Stimulated activated CD8-positive, alpha-beta memory T cell treated with anti-CD3 and anti-CD28 coated beads, Interleukin-12 subunit alpha, Interleukin-12 subunit beta, amount 100 ng/mL, for 1 hour (primary cell): ENCODE results near the gene MYL1.

Experiments
- DNase-seq: peaks from one replicate; pipeline ENCODE4 v3.0.0-alpha.2; 2020; ENCODE audit warnings: low read depth

MYL1 gene

DNA sequence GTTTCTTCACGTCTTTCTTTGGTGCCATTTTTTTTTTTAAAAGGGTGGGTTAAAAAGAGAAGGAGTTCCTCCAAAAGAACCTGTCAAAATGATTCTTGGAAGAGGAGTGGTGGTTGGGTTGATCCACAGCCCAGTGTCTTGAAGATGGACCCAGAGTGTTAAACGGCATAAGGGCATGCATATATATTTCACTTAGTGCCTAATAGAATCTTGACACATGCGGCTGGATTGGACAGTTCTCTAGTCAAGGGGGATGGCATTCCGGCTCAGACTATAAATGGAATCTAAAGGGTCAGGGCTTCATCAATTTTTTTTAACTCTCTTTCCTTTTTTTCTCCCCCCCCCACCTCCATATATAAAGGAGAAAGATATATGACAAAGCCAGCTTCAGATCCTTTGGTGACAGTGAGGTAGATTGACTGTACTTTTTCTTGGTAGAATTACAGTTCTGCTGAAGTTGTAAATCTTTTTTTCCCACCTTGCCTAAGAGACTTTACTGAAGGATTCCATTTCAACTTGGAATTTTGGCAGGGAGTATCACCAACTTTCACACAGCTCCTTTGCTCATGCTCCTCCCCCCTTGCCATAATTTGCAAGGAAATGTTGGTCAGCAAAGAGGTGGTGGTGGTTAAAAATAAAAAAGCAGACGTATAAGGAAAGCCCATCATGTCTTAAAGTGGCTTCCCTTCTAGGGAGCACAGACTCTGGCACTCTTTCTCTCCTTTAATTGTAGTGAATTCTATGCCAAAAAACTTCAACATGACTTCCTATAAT is at the start of gene MYL1:
TSS of gene MYL1 (minus strand) at position 160 of the 774 bp plus-strand sequence. CDS start at position 28, 132 bp downstream.
- DNase-seq: no peak

DNA sequence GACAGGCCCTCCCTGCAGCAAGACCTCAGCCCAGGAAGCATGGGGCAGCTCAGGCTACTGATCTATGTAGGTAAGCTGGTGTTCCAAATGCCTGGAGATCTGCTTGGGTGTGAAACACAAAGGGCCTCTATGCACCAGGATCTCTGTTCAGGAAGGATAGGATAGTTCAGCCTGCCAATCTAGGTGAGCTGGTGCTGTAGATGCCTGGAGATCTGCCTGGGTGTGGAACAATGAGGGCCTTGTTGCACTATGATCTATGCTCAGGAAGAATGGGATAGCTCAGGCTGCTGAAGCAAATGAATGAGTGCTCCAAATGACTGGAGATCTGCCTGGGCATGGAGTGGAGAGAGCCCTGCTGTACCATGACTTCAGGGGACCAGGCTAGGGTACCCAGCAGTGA is 48.9 kb upstream of the MYL1 start:
- no peak for DNase-seq

- no peak for DNase-seq
These were observed 48.3 kb upstream of the MYL1 start for GRCh38 chr2:210363261-210363660.

GRCh38 chr2:210360412-210360811 is 45.4 kb upstream of the MYL1 start:
- no peak for DNase-seq

GRCh38 chr2:210356944-210357343 is 42.0 kb upstream of the MYL1 start:
- no peak for DNase-seq

DNA sequence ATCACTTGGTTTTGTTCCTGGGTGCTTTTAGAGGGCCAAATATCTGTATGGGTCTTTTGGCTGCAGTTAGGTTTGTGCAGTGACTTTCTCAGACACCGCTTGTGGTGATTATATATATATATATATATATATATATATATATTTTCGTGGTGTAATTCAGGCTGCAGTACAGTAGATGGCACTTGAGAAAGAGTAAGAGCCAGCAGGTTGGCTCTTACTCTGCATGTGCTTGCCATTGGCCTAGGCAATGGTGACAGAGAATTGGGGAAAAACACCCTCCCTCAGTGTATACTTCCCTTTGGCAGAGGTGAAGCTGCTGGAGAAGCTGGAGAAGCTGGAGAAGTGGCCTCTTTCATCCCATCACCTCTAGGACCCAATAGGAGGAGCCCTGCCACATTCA is 22.2 kb upstream of the MYL1 start:
- DNase-seq: no peak

DNA sequence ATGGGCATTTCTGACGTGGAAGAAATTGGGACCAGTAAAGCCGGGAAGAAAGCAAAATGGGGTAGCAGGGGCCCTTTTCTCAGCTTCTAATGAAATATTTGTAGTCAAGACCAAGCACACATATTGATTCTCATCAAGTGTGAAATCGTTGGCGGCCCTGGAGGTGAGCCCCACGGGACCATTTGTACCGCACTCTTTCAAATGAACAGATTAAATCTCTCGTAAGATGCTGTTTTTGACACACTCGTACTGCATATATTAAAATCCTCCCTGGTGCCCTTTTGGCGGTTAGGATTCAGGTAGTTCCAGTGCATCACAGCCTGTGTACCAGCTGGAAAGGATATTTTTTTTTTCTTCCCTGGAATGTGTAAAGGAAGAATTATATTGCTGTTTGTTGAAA is 9.9 kb upstream of the MYL1 start:
- DNase-seq: no peak

DNA sequence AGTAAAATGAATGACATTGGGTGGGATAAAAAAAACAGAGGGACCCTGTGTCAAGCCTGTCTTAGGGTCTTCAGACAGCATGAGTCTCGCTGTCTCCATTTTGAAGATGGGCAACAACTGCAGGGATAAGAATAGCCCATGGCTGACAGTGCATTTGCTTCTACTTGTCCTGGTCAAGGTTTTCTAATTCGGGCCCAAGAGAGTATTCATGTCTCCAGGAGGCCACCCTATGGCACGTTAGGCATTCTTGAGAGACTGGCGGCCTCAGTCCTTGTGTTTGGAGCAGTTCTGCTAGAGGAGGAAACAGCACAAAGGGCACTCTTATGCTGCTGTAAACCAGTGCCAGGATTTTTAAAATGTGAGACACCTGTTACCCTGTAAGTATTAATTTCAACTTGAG is 9.5 kb upstream of the MYL1 start:
- no peak for DNase-seq

DNA sequence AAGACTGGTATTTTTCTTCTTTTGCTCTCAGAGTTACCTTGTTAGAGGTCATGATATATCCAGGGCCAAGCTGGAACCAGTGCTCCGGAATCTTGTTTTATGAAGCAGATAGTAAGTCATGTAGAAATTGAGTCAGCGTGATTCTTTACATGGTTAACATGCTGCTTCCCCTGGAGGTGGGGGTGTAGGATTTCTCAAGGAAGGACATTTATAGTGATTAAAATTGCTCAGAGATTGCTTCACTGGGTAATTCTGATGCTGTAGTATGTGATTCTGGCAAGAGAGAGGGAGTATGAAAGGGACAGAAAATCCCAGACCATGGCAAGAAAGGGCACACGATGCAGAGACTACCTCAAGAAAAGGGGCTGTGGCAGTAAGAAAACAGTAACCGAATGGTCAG is 8.0 kb upstream of the MYL1 start:
- no peak for DNase-seq

GRCh38 chr2:210318891-210319290 is 3.9 kb upstream of the MYL1 start:
- DNase-seq: no peak

- no peak for DNase-seq
These were observed 3.5 kb upstream of the MYL1 start for GRCh38 chr2:210318486-210318885.

DNA sequence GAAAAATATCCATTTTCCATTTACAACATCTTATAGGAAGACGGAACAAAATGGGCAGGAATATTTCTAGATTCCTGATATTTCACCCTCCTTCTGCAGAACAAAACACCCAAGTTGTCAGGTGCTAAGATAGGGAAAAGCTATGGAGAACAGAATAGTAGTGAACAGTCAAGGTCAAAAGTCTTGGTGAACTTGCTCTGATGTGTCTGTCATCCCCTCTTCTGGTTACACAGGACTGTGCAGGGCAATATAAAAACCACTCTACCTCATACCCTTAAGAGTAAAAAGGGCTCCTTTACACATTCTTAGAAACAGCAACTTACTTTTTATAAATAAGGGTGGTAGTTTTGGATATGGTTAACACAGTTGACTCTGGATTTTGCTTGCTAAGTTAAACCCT is 4.4 kb downstream of the MYL1 start:
- DNase-seq: no peak

DNA sequence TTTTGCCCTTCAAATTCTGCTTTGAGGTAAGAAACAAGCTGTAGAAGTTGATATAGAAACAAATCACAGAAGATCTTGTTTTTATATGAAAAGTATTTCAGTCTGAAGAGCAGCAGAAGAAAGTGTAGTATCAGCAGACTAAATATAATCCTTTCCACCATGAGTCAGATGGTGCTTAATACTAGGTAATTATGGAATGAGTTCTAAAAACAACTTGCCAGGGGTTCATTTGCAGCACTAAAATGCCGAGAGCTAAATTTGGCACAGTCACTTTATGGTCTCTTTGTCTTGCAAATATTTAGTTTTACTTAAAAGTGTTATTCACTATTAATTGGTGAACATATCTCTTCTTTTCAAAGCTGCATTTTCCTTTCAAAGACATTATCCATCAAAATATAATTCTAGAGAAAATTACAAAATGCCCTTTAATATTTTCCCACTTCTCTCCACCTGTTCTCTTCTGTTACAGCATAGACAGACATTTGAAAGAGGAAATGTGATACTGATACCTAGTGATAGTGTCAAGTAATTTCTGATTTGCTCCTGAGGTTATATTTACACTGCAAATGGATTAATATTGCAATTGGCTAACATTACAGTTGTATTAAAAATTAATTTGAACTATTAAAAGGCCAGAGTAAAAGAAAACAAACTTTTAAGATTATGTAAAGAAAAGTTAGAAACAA is 5.3 kb downstream of the MYL1 start:
- no peak for DNase-seq

DNA sequence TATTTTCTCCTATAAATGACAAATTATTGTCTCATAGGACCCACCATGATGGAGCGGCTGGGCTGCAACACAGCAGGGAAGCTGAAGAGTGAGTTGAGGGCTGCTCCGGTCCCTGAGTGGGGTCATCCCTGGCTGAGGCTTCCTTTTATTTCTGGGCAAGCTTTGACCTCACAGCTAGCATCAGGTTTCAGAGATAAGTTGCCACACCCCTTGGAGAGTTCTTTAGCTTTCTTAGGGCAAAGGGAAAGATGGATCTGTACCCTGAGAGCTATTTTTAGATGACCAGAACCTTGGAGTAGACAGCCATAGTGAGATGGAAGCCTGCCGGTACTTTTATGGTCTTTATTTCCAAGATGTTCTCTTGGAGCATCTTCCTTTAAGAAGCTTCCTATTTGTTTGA is 11.5 kb downstream of the MYL1 start:
- no peak for DNase-seq

DNA sequence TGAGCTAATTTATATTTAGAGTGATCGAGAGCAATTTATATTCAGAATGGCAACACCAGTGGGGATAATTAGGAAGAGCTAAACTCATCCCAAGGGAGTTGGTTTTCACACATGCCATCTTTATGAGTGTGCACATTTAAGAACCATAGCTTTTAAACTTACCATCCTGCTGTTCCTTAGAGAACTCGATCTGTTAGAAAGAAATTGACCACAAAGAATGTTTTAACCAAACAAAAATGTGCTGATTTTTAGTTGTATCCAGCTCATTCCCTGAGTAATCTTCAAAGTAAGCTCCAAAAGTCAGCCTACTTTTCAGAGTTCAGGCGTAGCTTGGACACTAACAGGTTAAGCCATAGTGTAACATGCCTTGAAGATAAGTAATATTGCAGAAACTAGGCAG is 12.6 kb downstream of the MYL1 start:
- DNase-seq: no peak

GRCh38 chr2:210299866-210300373 is 15.1 kb downstream of the MYL1 start:
- DNase-seq: no peak

DNA sequence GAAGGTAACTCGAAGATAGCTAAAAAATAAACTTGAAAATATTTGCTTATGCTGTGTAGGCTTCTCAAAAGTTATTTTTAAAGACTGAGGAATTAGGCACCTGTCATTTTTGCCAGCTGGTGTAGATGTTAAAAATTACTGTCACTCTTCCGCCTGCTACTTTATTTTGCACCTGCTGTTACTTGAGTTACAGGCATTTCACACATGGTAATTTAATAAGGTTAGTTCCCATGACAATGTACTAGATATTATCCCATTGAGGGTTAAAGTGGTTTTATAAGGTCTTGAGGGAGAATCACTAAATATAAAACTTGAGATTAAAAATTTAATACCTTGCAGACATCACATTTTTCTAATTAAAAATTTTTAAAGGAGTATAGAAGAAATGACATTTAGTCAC is 26.6 kb downstream of the MYL1 start:
- DNase-seq: no peak

DNA sequence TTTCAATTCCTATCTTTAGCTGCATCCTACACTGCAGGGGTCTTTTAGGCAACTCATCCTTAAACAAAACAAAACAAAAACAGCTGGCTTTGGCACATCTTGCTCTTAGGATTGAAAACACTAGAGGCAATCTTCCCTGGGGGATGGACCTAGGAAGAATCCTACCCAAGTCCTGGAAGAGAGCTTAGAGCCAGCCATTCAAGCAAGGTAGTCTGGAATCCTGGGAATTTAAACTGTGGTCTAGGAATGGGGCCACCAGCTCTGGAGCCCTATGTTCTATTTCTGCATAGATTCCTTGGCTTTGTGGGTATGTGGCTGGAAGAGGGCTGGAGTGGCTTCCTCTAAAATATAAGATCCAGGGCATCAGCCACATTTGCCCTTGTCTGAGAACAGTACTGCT is 27.7 kb downstream of the MYL1 start:
- no peak for DNase-seq

GRCh38 chr2:210286123-210286680 is 28.8 kb downstream of the MYL1 start:
- no peak for DNase-seq

DNA sequence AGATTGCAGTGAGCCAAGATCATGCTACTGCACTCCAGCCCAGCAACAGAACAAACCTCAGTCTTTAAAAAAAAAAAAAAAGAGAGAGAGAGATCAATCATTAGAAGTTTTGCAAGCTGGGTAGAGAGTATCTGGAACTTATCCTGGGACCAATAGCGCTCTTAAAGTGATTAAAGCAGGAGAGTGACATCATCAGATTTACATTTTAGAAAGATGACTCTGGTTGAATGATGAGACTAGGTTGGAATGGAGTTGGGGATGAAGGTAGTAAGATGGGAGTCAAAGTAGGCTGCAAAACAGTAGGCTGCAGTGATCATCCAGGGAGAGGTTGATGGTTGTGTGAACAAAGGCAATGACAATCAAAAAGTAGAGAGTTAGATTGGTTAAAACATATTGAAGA is 37.8 kb downstream of the MYL1 start:
- DNase-seq: no peak

DNA sequence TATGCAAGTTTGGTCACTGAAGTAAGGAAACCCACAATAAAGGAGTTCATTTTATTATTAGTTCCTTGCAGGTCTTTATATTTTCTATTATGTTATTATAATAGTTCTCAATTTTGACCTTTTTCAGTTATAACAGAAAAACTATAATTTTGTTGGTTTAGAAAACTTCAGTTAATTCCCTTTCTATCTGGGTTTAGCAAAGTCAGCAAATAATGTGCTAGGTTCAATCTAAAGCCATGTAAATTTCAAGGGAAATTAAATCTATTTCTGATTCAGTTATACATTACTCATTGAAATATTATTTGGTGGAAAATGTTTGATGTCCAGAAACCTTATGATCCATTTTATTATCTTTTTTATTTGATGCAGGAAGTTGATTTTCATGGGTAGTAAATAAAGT is 43.7 kb downstream of the MYL1 start:
- no peak for DNase-seq

DNA sequence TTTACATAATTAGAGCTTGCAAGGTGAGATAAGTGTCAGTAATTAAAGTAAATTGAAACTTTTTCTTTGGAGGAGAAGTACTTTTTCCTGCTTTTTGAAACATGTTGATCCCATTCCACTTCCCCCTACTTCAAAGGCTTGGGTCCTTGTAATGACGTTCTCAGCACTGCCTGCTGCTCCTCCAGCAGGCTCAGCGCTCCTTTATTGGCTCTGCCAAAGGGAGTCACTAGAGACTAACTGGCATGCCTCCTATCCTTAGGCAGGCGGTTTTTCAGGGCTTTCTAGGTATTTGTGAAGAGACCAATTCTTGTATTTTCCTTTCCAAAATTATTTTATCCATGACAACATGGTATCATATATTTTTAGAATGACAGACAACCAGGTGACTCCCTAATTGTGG is 45.8 kb downstream of the MYL1 start:
- no peak for DNase-seq

DNA sequence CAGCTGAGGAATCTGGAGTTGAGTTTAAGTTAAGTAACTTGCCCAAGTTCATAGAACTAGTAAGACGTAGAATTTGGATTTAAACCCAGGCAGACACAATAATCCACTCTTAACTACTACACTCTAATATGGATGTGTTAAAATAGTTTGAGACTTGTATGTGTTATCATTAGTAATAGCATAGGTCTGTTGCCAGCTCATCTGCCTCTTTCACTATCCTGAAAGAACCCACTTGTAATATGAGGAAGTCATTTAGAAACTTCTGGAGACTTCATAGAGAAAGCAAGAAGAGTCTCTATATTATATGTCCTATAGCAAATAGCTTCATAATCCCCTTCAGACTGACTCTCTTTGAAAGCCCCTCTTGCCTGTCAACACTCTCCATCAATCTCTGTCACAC is 46.7 kb downstream of the MYL1 start:
- no peak for DNase-seq
